Measurements from ENCODE around the gene ADGRV1.

DNA sequence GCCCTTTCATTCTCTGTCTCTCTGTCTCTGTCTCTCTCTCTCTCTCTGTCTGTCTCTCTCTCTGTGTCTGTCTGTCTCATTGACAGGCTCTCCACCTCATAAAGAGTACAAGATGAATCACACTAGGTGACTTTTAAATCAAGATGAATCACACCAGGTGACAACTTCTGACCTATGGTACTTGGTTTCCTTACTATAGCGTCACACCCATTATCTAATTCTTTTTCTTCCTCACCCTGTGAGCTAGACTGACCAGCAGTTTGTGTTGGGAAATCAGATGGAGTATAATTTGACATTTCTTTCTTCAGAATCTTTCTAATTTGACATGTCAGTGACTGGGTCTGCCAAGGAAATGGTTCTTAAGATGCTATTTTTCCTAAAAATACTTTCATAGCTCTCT lies 591.6 kb downstream of the ADGRV1 start:
- TF ChIP-seq, protein P1, sequence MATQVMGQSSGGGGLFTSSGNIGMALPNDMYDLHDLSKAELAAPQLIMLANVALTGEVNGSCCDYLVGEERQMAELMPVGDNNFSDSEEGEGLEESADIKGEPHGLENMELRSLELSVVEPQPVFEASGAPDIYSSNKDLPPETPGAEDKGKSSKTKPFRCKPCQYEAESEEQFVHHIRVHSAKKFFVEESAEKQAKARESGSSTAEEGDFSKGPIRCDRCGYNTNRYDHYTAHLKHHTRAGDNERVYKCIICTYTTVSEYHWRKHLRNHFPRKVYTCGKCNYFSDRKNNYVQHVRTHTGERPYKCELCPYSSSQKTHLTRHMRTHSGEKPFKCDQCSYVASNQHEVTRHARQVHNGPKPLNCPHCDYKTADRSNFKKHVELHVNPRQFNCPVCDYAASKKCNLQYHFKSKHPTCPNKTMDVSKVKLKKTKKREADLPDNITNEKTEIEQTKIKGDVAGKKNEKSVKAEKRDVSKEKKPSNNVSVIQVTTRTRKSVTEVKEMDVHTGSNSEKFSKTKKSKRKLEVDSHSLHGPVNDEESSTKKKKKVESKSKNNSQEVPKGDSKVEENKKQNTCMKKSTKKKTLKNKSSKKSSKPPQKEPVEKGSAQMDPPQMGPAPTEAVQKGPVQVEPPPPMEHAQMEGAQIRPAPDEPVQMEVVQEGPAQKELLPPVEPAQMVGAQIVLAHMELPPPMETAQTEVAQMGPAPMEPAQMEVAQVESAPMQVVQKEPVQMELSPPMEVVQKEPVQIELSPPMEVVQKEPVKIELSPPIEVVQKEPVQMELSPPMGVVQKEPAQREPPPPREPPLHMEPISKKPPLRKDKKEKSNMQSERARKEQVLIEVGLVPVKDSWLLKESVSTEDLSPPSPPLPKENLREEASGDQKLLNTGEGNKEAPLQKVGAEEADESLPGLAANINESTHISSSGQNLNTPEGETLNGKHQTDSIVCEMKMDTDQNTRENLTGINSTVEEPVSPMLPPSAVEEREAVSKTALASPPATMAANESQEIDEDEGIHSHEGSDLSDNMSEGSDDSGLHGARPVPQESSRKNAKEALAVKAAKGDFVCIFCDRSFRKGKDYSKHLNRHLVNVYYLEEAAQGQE (IDR thresholded peaks at IDR 0.05; ENCODE audit: insufficient read depth in 1 of 2, low read depth in 2 of 2, low read length in 2 of 2) = no peak
- TF ChIP-seq SIN3A (IDR thresholded peaks at IDR 0.05; ENCODE audit: borderline replicate concordance, insufficient read depth, low read length) = no peak
- no peak for TF ChIP-seq POLR2AphosphoS5 (IDR thresholded peaks at IDR 0.05; ENCODE audit: low read depth, low read length)
- TF ChIP-seq TAF1 (IDR thresholded peaks at IDR 0.05; ENCODE audit: borderline replicate concordance, insufficient read depth, low read length) = no peak

Data from PFSK-1 (cell line).